ENCODE measurements around the gene BEND2. TPM values are rescaled to one million over a fixed set of nuclear protein-coding genes. Genes with fewer than 3 reads are reported as not detected.

BEND2 gene
- total RNA-seq, 1 experiment from 2014 or later, result not detected

GRCh38 chrX:18166068-18166467 lies 54.6 kb downstream of the BEND2 start:
- Histone ChIP-seq H2BK15ac (ENCODE audit: low read depth, low read length) (no peak overlapping the region), H3K79me2 (ENCODE audit: insufficient read depth, low read length) (no peaks in the 10 kb centered on the region), H3K9ac (ENCODE audit: extremely low read depth, insufficient read length, low read length) (no peak overlapping the region), H4K20me1 (ENCODE audit: control insufficient read depth, insufficient read depth, insufficient read length) (no peaks in the 10 kb centered on the region), H4K91ac (ENCODE audit: insufficient read length, low read depth, low read length) (no peak overlapping the region), H2BK12ac (ENCODE audit: insufficient read length, low read depth, low read length) (no peak overlapping the region), H3K27me3 (ENCODE audit: insufficient read depth, low read length) (no peaks in the 10 kb centered on the region), H3K9me3 (ENCODE audit: control insufficient read depth, low read depth, low read length) (peaks cover 43% of the 10 kb centered on the region), H2BK120ac (ENCODE audit: low read depth, low read length, poor library complexity, severe bottlenecking) (no peak overlapping the region), H3K56ac (ENCODE audit: insufficient read length, low read depth, low read length) (no peak overlapping the region), H3K4me1 (ENCODE audit: insufficient read depth, low read length) (no peaks in the 10 kb centered on the region), H3K23me2 (ENCODE audit: insufficient read length, low read depth, low read length, poor library complexity, severe bottlenecking) (no peaks in the 10 kb centered on the region), H4K8ac (replicated peaks; ENCODE audit: insufficient read length, low read depth, low read length) (no peak overlapping the region), H3K23ac (ENCODE audit: insufficient read length, low read depth, low read length) (no peak overlapping the region), H3K79me1 (ENCODE audit: insufficient read depth, low read depth, low read length, poor library complexity, severe bottlenecking) (no peaks in the 10 kb centered on the region), H3K18ac (ENCODE audit: insufficient read length, low read depth, low read length) (no peak overlapping the region), H3T11ph (ENCODE audit: low read length) (no peak overlapping the region), H2BK20ac (ENCODE audit: low read depth, low read length, poor library complexity, severe bottlenecking) (no peak overlapping the region), H4K5ac (ENCODE audit: insufficient read length, low read depth, low read length) (no peak overlapping the region), H3K4me2 (ENCODE audit: insufficient read depth, insufficient read length, low read length) (no peak overlapping the region), H3K4ac (ENCODE audit: low read depth, low read length) (no peak overlapping the region), H3K14ac (ENCODE audit: insufficient read depth, low read length) (no peak overlapping the region), H2AK5ac (ENCODE audit: insufficient read length, low read length) (no peak overlapping the region), H2BK5ac (ENCODE audit: insufficient read length, low read length) (no peak overlapping the region), H3K27ac (ENCODE audit: insufficient read length, low read depth, low read length) (no peak overlapping the region), H2AFZ (ENCODE audit: low read length) (no peak overlapping the region)
- Mint-ChIP-seq H3K36me3 (ENCODE audit: insufficient read depth in 1 of 3, low read depth in 3 of 3) (no peaks in the 10 kb centered on the region; a peak in 2 of 7 replicates), H3K9me3 (peaks cover 44 to 64% of the 10 kb centered on the region in 2 experiments), H3K4me3 (no peak overlapping the region), H3K27me3 (ENCODE audit: low read depth) (peaks cover 2% of the 10 kb centered on the region), H3K4me1 (no peaks in the 10 kb centered on the region), H3K27ac (no peak overlapping the region)
- no peak for DNase-seq
- no CpG with 5 or more reads among the region's 4 CpGs for WGBS (ENCODE audit: extremely low coverage, insufficient read length, low lambda C conversion rate)
- TF ChIP-seq CTCF (conservative IDR thresholded peaks at IDR 0.05), result peak; percentile 17; the same call in 1 of the 3 replicates
